ENCODE results near the gene ARL2.
"Not testable (repeated sequence)": the region's sequence is repeated elsewhere in the genome, so short reads cannot be mapped to it uniquely, and the experiment has no call there.

ARL2 gene

DNA sequence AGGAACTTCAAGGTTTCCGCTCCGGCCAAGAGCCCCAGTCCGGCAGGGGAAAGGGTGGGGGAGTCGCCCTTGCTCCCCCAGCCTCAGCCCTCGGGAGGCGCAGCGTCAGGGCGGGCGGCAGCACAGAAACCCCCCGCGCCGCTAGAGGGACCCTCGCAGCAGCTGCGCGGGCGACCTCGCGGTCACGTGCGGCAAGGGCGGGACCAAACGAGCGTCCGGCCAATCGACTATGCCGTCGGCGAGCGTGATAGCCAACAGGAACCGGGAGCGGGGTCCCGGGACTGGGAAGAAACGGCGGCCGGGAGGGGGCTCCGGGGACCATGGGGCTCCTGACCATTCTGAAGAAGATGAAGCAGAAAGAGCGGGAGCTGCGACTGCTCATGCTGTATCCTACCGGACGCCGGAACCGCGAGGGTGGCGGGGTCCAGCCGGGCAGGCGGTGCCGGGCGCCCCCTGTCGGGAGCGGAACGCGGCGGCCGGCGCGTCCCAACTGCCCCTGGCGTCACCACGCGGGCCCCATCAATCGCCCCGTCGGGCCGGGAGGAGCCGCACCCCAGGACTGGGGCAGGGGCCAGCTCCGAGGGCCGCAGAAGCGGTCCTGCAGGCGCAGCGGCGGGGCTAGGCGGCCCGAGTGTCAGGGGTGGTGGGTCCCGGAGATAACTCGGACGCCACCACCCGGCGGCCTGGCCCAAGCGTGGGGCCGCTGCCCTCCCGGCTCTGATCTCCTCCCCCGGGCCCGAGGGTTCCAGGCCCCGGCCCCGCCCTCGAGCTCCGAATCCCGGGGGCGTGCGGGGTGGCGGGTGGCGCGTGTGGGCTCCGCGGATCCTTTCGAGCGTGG, at the start of gene ARL2:
TSS of gene ARL2 (plus strand) at position 273 of the 838 bp plus-strand sequence. CDS start at position 321, 48 bp downstream.
- in situ Hi-C loops (cut with MboI; ENCODE audit: low sequenced_read_pairs), result no loop called here

DNA sequence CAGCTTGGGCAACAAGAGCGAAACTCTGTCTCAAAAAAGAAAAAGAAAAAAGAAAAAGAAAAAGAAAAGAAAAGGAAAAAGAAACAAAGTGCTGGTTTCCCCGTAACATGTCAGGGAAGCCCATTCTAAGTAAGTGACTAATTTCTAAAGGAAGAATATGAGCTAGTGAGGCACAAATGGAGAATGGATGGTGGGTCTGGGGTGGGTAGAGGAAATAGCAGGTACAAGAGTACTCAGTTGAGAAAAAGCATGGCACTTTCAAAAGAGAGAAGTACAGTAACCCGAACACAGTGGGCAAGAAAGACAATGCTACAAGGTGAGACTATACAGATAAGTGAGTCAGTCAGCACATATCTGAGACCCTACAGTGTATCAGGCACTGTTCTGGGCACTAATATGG, 46.6 kb upstream of the ARL2 start:
- in situ Hi-C loops (cut with MboI; ENCODE audit: low sequenced_read_pairs), result no loop called here

DNA sequence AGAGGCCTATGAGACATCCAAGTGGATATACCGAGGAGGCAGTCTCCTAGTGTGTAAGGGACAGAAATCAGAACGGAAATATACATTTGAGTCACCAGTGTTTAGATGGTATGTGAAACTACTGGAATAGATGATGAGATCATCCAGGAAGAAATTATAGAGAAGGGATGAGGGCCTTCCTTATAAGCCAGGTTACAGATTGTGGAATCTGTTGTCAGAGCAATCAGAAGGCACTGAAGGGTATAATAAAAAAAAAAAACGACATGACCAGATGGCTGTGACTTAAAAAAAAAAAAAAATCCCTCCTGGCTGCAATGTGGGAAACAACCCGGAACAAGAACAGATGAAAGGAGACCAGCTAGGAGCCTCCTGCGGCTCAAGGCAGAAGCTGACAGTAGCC, 44.8 kb upstream of the ARL2 start:
- in situ Hi-C loops (cut with MboI; ENCODE audit: low sequenced_read_pairs), result no loop called here

DNA sequence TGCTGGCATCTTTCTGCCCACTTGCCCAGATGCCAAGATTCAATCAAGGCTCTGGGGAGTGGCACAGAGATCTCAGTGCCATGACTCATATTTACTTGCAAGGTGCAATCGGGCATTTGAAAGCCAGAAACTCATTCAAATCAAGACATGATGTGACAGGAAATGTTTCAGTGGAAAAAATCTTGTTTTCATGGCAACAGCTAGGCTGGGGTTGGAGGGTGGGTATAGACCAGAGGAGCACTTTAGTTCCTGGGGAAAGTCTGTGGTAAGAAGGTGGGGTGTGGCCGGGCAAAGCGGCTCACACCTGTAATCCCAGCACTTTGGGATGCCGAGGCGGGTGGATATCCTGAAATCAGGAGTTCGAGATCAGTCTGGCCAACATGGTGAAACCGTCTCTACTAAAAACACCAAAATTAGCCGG, 43.2 kb upstream of the ARL2 start:
- in situ Hi-C loops (cut with MboI; ENCODE audit: low sequenced_read_pairs), result no loop called here

DNA sequence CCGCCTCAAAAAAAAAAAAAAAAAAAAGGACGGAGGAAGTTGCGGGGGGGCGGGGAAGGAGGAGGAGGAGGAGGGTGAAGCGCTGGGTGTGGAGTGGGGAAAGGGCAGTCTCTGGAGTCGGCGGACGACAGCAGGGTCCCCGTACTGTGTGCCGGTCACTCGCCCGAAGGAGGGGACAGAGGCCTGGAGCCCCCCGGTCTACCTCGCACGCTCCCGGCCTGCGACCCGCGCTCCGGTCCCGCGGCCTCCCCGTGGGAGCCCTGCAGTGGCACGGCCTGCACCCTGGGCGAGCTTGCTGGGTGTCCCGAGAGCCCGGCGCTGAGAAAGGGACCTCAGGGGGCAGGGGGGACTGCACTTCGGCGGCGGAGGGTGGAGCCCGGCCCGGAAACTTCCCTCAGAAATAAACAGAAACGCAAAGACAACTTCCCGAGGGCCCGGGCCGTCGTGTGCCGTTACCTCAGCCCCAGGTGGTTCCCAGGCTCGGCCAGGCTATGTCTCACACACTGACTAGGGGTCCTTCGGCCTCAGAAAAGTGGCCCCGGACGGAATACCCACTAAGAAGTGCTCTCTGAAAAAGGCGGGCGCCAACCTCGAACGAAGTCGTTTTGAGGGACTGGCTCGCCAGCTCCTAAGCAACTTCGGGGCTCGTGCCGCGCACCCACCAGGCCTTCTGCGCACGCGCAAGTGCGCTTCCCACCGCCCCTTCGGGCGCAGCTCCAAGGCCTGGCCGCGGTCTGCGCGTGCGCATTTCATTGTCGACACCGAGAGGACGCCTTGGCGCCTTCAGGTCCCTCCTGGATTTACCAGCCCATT, 42.3 kb upstream of the ARL2 start, which contains the start of gene MAJIN:
TSS of gene MAJIN (minus strand) at position 688 of the 813 bp plus-strand sequence. CDS start 12,703 bp downstream, outside the sequence.
- in situ Hi-C loops (cut with MboI; ENCODE audit: low sequenced_read_pairs), result no loop called here

DNA sequence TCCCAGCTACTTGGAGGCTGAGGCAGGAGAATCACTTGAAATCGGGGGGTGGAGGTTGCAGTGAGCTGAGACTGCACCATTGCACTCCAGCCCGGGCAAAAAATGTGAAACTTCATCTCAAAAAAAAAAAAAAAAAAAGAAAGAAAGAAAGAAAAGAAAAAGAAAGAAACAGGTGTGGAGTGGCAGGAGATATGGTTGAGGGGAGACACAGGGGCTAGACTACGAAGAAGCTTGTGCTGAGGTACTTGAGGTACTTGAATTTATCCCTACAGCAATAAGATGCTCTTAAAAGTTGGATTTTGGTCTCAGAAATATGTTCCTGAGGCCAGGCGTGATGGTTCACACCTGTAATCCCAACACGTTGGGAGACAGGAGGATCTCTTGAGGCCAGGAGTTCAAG, 39.8 kb upstream of the ARL2 start:
- in situ Hi-C loops (cut with MboI; ENCODE audit: low sequenced_read_pairs), result no loop called here

DNA sequence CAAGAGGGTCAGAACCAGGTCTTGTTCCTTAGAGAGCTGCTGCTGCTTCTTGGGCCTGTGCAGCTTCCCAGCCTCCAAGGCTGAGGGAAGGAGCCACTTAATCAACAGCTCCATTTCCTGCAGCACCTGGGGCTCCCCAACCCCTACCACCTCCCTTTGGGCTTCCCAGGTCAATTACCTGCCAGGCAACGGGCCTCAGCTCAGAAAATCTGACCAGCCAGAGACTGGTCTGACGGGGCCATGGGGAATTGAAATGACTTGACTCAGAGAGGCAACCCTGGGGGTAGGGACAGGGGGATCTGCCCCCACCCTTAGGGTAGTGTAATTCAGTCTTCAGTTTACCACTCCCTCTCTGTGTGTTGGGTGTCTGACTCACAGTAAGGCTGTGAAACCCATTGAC, 37.3 kb upstream of the ARL2 start:
- in situ Hi-C loops (cut with MboI; ENCODE audit: low sequenced_read_pairs), result no loop called here

DNA sequence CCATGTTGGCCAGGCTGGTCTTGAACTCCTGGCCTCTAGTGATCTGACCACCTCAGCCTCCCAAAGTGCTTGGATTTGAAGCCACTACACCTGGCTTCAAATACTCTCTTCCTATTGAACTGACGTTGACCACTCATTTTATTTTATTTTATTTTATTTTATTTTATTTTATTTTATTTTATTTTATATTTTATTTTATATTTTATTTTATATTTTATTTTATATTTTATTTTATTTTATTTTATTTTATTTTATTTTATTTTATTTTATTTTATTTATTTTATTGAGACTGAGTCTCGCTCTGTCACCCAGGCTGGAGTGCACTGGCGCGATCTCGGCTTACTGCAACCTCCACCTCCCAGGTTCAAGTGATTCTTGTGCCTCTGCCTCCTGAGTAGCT, 30.6 kb upstream of the ARL2 start:
- in situ Hi-C loops (cut with MboI; ENCODE audit: low sequenced_read_pairs), result not testable (repeated sequence)

DNA sequence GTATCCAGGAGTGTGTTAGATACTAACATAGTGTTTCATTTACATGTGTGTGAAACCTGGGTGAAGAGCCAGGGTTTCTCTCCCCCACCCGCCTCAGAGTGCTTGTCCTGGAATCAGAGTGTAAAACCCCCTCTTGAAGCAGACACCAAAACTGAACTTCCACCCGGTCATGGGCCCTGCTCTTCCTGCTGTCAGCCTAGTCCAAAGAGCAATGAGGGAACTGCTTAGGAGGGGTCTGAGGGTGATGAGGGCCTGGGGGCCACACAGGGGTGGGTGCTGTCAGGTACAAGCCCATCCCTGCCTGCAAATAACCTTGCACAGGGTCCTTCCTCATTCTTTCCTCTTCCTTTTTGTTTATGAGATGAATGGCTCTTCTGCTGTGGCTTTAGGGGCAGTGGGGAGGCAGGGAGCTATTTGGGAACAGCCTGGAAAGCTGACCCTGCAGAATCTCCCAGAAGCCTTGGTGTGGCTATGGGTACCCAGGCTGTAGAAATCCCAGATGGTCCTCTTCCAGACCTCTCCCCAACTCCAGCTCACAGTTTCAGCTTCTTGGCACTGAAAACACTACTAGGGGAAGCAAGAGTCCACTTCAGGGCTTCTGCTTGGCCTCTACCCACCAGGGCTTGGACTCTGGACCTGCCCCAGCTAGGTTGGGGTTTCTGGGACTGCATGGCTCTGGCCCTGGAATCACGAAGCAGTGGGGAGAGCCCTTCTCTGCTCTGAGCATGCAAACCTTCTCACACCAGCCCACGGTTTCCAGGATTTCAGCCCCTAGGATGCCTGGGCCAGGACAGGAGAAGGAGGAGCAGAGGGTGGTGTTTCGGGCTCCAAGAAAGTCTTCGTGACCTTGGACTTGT, 25.7 kb upstream of the ARL2 start:
- in situ Hi-C loops (cut with MboI; ENCODE audit: low sequenced_read_pairs), result no loop called here

DNA sequence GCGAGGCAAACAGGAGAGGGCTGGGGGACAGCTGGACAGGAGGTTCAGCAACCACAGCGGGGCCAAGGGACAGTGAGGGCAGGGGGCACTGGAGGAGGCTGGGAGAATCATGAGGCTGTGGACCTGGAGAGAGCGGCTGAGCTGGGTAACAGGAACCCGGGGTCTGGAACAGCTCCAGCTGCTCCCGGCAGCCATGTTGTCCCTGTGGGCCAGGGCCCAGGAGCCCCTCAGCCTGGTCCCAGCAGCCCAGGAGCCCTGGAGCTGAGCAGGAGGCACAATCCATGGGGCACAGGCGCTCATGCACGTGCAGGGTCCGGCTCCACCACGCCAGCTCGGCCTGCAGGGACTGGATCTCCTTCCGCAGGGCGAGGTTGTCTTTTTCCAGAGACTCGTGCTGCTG, 24.5 kb upstream of the ARL2 start:
- in situ Hi-C loops (cut with MboI; ENCODE audit: low sequenced_read_pairs), result no loop called here

DNA sequence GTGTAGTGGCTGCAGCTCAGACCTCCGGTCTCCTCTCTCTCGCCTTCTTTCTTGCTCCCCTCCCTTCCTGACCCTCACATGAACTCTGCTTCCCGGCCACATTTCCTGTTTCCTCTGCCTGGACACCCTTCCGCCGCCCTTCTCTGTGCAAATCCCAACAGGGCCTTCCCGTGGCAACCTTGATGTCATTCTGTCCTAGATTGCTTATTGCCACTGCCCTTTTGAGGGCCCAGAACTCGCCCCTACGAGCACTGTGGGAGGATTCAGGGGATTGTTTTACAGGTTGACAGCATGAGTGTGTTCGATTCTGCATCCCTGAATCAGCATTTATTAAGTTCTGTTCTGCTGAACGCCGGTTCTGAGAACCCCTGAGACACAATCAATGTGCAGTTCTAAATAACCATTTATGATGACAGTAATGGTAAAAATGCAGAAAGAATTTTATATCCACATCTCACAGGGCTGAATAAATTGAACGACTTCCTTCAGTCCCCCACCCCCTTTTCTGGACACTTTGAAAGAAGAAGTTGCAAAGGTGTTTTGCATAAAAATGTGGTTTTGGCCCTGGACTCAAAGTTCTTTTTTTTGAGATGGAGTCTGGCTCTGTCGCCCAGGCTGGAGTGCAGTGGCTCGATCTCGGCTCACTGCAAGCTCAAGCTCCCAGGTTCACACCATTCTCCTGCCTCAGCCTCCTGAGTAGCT, 23.6 kb upstream of the ARL2 start:
- in situ Hi-C loops (cut with MboI; ENCODE audit: low sequenced_read_pairs), result no loop called here

DNA sequence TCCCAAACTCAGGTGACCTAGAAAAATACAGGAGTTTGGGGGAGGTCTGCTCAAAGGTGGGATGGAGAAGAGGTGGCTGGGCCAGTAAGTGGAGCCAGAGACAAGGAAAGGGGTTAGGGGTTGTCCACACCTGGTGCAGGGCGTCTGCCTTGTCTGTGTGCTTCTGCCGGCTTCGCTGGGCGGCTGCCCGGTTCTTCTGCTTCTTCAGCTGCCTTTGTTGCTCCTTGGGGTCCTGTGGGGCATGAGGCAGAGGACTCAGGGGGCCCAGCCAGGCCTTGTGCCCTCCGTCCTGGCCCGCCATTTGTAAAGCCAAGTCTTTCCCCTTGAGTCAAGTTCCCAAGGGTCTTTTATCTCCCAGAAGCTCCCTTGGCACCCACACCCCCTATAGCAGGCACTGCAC, 19.6 kb upstream of the ARL2 start:
- in situ Hi-C loops (cut with MboI; ENCODE audit: low sequenced_read_pairs), result no loop called here

DNA sequence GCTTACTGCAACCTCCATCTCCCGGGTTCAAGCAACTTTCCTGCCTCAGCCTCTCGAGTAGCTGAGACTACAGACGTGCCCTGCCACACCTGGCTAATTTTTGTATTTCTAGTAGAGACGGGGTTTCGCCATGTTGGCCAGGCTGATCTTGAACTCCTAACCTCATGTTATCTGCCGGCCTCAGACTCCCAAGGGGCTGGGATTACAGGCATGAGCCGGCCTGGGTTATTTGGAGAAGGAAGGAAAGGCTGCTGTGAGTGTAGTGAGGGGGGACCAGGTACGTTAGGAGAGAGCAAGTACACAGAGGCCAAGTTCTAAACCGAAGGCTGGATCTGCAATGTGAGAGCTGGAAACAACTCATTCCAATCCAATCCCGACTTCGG, 17.6 kb upstream of the ARL2 start:
- in situ Hi-C loops (cut with MboI; ENCODE audit: low sequenced_read_pairs), result no loop called here

DNA sequence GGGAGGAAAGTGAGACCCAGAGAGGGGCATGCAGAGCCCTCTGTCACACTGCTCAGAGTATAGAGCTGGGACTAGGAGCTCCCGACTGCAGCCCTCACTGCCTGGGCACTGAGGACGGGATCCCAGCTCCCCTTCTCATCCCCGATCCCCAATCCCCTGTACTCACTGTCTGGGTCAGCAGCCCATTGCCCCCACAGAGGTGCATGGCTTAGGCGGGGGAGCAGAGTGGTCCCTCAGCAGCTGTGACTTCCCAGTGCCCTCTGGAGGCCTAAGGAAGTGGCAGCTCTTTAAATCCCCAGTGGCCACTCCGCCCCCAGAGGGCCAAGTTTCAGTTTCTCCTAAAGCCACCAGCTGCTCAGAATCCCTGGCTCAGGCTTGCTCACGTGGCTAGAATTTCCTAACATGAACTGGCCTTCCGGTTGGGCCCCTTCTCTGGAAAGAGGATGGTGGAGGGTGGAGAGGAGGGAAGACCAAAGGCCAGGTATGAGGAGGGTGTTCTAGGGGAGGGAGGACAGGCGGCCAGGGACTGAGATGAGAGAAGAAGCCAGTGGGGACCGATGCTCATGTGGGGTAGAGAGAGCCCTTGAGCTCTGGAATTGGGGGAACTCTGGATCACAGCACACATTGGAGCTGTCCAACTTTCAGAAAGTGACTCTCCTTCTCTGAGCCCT, 17.1 kb upstream of the ARL2 start, which contains the start of gene BATF2:
TSS of gene BATF2 (minus strand) at position 262 of the 671 bp plus-strand sequence. CDS start at position 205, 57 bp downstream.
- in situ Hi-C loops (cut with MboI; ENCODE audit: low sequenced_read_pairs), result no loop called here

DNA sequence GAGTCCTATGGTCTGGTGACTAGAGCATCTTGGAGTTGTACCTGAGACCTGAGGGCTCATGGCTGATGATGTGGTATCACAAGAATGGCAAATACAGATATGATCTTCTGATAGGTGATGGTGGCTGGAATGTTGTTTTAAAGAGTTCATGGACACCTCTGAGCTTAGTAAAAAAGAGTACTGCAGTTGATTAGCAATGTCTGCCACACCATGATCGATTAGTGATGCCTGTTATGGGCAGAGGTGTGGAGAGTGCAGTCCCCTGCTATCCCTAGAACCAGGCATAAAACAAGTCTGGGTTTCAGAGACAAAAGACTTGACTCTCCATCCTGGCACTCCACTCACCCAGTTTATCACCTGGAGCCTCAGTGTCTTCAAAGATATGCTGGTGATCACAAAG, 15.8 kb upstream of the ARL2 start:
- in situ Hi-C loops (cut with MboI; ENCODE audit: low sequenced_read_pairs), result no loop called here

DNA sequence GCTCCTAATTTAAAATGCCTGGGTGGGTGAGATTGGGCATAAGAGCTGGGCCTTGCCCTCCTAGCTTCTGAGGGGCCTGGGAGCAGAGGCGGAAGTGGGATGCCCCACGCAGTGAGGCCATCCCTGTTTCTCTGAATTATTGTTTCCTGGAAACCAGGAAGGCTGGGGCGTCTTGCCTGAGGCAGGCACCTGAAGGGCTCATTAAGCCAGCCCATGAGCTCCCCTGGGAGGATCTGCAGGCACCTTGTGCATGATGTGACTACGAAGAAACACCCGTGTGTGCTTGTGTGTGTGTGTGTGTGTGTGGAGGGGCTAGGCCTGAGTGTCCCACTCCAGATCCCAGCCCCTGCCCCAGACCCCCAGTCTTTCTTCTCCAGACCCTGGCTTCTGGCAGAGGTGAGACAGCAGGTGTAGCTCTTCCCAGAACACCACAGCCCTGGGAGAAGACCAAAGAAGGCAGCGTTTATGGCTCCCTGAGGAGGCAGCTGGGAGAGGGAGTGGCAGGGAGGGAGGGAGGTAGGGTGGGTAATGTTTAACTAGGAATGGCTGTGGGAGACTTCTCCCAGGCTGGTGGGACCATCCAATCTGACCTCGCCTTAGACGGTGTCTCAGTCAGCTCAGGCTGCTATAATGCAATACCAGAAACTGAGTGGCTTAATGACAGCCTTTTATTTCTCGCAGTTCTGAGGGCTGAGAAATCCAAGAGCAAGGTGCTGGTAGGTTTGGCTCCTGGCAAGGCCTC, 15.1 kb upstream of the ARL2 start:
- in situ Hi-C loops (cut with MboI; ENCODE audit: low sequenced_read_pairs), result no loop called here

DNA sequence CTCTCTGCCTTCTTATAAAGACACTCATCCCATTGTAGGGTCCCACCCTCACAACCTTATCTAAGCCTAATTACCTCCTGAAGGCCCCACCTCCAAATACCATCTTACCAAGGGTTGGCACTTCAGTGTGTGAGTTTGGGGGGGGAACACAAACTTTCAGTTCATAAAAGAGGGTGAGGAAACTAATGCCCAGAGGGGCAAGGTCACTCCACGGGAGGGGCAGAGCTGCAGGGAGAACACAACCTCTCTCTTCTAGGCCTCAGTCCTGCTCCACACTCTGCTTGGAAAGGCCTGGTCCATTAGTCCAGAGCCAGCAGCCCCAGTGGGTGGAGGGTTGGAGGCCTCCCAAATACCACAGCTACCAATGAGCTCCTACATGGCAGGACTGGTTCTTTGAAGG, 14.5 kb upstream of the ARL2 start:
- in situ Hi-C loops (cut with MboI; ENCODE audit: low sequenced_read_pairs), result no loop called here

DNA sequence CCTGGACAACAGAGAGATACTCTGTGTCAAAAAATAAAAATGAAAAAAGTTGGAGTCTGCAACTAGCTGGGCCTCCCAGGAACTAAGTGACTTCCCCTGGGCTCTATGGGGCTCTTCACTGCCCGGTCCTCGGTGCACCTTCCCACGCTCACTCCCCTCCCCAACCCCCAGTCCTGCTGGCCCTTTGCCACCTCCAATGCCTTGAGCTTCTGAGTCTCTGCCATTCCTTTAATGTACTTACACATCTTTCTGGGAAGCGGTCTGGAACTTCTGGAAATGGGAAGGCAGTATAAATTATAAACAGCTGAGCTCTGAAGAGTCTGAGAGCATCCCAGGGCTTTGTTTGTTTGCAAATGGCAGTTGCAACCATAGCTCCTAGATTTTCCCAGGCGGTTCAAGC, 11.3 kb upstream of the ARL2 start:
- in situ Hi-C loops (cut with MboI; ENCODE audit: low sequenced_read_pairs), result no loop called here

DNA sequence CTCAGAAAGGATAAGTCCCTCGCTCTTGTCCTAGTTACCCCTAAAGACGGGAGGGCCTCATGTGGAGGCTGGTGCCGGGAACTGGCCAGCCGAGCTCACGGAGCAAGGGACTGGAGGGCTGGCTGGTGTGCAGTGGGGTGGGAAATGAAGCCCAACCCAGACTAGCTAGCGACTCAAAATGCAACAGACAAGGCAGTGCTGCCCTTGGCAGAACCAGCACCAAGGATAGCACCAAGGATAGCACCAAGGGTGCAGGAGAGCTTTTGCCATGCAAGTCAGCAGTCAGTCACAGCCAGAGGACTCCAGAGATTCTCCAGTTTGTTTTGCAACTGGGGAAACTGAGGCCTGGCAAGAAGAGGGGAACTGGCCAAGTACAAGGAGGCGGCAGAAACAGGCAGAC, 10.7 kb upstream of the ARL2 start:
- in situ Hi-C loops (cut with MboI; ENCODE audit: low sequenced_read_pairs), result no loop called here

All from HL-60/S4 treated with phorbol 12-myristate 13-acetate at 8.2 ng/mL for 4 days and 3 days (cell line).